ENCODE measurements around the gene TTC9B. TPM values are rescaled to one million over a fixed set of nuclear protein-coding genes. Genes with fewer than 3 reads are reported as not detected.

TTC9B gene
- total and polyA plus RNA-seq, 2 of the 13 experiments (the other 11 are each of a cell fraction or from before 2014, with no cell fraction given): not detected

DNA sequence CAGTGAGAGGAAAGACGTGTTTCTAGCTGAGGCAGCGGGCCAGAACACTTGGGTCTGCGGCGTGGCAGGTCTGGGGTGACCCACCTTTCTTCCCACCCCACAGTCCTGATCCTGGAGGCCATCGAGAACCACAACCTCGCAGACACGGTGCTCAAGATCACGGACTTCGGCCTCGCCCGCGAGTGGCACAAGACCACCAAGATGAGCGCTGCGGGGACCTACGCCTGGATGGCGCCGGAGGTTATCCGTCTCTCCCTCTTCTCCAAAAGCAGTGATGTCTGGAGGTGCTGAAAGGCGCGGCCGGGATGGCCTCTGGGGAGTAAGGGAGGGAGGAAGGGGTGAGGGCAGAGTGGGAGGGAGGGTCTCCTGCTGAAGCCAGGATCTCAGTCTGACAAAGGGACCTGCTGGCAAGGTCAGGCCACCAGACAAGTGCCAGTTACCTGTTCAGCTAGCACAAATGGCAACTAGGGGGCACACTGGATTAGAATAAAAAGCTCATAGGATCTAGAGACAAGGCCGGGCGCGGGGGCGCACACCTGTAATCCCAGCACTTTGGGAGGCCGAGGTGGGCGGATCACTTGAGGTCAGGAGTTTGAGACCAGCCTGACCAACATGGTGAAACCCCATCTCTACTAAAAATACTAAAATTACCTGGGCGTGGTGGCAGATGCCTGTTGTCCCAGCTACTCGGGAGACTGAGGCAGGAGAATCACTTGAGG lies 19.8 kb downstream of the TTC9B start:
- Histone ChIP-seq H2AFZ (ENCODE audit: low read length) (no peak overlapping the region), H3K79me2 (ENCODE audit: insufficient read depth, low read length) (no peaks in the 10 kb centered on the region), H3K4me3 (replicated peaks in 1 of 3; ENCODE audit: insufficient read depth in 1 of 3, low read depth in 2 of 3, low read length in 3 of 3) (no peak overlapping the region), H3K27ac (ENCODE audit: extremely low read length, insufficient read depth, low read length) (no peak overlapping the region), H3K36me3 (replicated peaks in 1 of 2; ENCODE audit: control insufficient read depth in 1 of 2, insufficient read depth in 2 of 2, low read length in 2 of 2) (no peaks in the 10 kb centered on the region; a peak in 1 of 5 replicates), H3K9ac (ENCODE audit: insufficient read depth, low read depth, low read length) (no peak overlapping the region), H3K4me1 (ENCODE audit: insufficient read depth, low read length) (no peaks in the 10 kb centered on the region), H3K27me3 (ENCODE audit: control insufficient read depth in 1 of 2, insufficient read depth in 2 of 2, low read length in 2 of 2) (no peaks in the 10 kb centered on the region), H4K20me1 (ENCODE audit: insufficient read depth, low read length) (no peaks in the 10 kb centered on the region), H3K9me3 (ENCODE audit: low read length) (no peaks in the 10 kb centered on the region), H3K4me2 (ENCODE audit: low read depth, low read length) (no peak overlapping the region)
- CTCF ChIA-PET (ENCODE audit: low intra/inter-chr PET ratio, low total read pairs): no interaction called here
- 97% methylated on average over 28 of the region's 29 CpGs for WGBS (ENCODE audit: low lambda C conversion rate)
- intact Hi-C loops (cut with micrococcal nuclease; ENCODE audit: unreplicated experiment) (no loop called here), in situ Hi-C loops (cut with HindIII; ENCODE audit: extremely low pct_ligation_motif_present, low pct_unique_long_range_greater_than_20kb) (no loop called here)
- TF ChIP-seq NFYB (CRISPR knock-in tag; IDR thresholded peaks at IDR 0.05) (no peak), MAZ (IDR thresholded peaks at IDR 0.05; ENCODE audit: borderline replicate concordance, low read depth, low read length) (no peak), MAZ (CRISPR knock-in tag; IDR thresholded peaks at IDR 0.05; ENCODE audit: low read depth) (no peak), HMGA1 (CRISPR knock-in tag; conservative IDR thresholded peaks at IDR 0.05) (no peak), ZNF362 (CRISPR knock-in tag; IDR thresholded peaks at IDR 0.05; ENCODE audit: borderline replicate concordance) (no peak)
- DNase-seq (ENCODE audit: low spot score) (no peak), FAIRE-seq (no peak), ATAC-seq (no peak)
- POLR2A ChIA-PET: no interaction called here
- no TSS peak for BruUV-seq (replicated peaks)

DNA sequence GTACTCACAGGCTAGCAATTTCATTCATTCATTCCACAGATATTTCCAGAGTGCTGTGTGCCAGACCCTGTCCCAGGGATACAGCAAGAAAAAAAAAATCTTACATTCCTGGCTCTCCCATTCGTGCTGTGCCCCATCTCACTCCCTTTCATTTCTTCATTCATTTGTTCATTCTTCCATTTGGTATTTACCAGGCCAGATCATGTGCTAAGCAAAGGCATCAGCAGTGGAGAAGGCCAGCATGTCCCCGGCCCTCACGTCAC lies 24.7 kb downstream of the TTC9B start:
- FAIRE-seq (no peak), ATAC-seq (no peak), DNase-seq (ENCODE audit: low spot score) (no peak)
- TF ChIP-seq TMF1 (CRISPR knock-in tag; IDR thresholded peaks at IDR 0.05; ENCODE audit: low read depth): no peak
- CTCF ChIA-PET (ENCODE audit: low intra/inter-chr PET ratio, low total read pairs): no interaction called here
- no peak overlapping the region for H3K27ac ChIP-seq (ENCODE audit: extremely low read length, insufficient read depth, low read length)
- no peaks in the 10 kb centered on the region for H3K36me3 ChIP-seq (replicated peaks in 1 of 2; ENCODE audit: control insufficient read depth in 1 of 2, insufficient read depth in 2 of 2, low read length in 2 of 2)
- in situ Hi-C loops (cut with HindIII; ENCODE audit: extremely low pct_ligation_motif_present, low pct_unique_long_range_greater_than_20kb) (no loop called here), intact Hi-C loops (cut with micrococcal nuclease; ENCODE audit: unreplicated experiment) (no loop called here)
- H2AFZ ChIP-seq (ENCODE audit: low read length): no peak overlapping the region
- H3K79me2 ChIP-seq (ENCODE audit: insufficient read depth, low read length): no peaks in the 10 kb centered on the region
- H3K4me1 ChIP-seq (ENCODE audit: insufficient read depth, low read length): peaks cover 19% of the 10 kb centered on the region
- POLR2A ChIA-PET: no interaction called here
- H3K27me3 ChIP-seq (ENCODE audit: control insufficient read depth in 1 of 2, insufficient read depth in 2 of 2, low read length in 2 of 2): no peaks in the 10 kb centered on the region; a peak in 1 of 5 replicates
- H3K4me3 ChIP-seq (replicated peaks in 1 of 3; ENCODE audit: insufficient read depth in 1 of 3, low read depth in 2 of 3, low read length in 3 of 3): no peak overlapping the region
- no TSS peak for BruUV-seq (replicated peaks)
- H3K4me2 ChIP-seq (ENCODE audit: low read depth, low read length): no peak overlapping the region
- H3K9me3 ChIP-seq (ENCODE audit: low read length): no peaks in the 10 kb centered on the region
- no peak overlapping the region for H3K9ac ChIP-seq (ENCODE audit: insufficient read depth, low read depth, low read length)
- no peaks in the 10 kb centered on the region for H4K20me1 ChIP-seq (ENCODE audit: insufficient read depth, low read length)
- WGBS (ENCODE audit: low lambda C conversion rate): 94% methylated on average over 3 of the region's 3 CpGs
